ENCODE results near the gene NFKBIE. TPM values are rescaled to one million over a fixed set of nuclear protein-coding genes. Genes with fewer than 3 reads are reported as not detected.

Gene NFKBIE
- total RNA-seq, 1 donor: 4.7 TPM

GRCh38 chr6:44221291-44221960 lies 43.9 kb downstream of the NFKBIE start:
- TF ChIP-seq CTCF (IDR thresholded peaks at IDR 0.05; ENCODE audit: extremely low read depth, low read depth, low read length): peak; percentile 89
- no peaks in the 10 kb centered on the region for H3K9me3 ChIP-seq (ENCODE audit: low read depth, low read length)
- no peaks in the 10 kb centered on the region for H3K27me3 ChIP-seq (ENCODE audit: insufficient read depth, low read length)
- H3K36me3 ChIP-seq (ENCODE audit: insufficient read depth, low read length): no peaks in the 10 kb centered on the region
- H4K20me1 ChIP-seq (ENCODE audit: insufficient read depth, low read length): no peaks in the 10 kb centered on the region
- peak overlapping the region; percentile 73 for H2AFZ ChIP-seq (ENCODE audit: low read length)
- peaks cover 40% of the 10 kb centered on the region for H3K4me1 ChIP-seq (ENCODE audit: insufficient read depth, low read length)
- peaks cover 16% of the 10 kb centered on the region for H3K79me2 ChIP-seq (ENCODE audit: insufficient read depth, low read length)
- H3K4me3 ChIP-seq (ENCODE audit: insufficient read depth, low read length): peak overlapping the region; percentile 47
- no peak overlapping the region for H3K27ac ChIP-seq (ENCODE audit: low read depth, low read length)
- peak overlapping the region; percentile 64 for H3K4me2 ChIP-seq (ENCODE audit: insufficient read depth, low read length)
- peak; percentile 99 for DNase-seq (ENCODE audit: insufficient read length, low spot score, missing footprints)

- H3K4me1 ChIP-seq (ENCODE audit: insufficient read depth, low read length): peaks cover 39% of the 10 kb centered on the region
- no peak for TF ChIP-seq CTCF (IDR thresholded peaks at IDR 0.05; ENCODE audit: extremely low read depth, low read depth, low read length)
- no peak overlapping the region for H3K4me2 ChIP-seq (ENCODE audit: insufficient read depth, low read length)
Observed at GRCh38 chr6:44220913-44221290, 44.4 kb downstream of the NFKBIE start.

DNA sequence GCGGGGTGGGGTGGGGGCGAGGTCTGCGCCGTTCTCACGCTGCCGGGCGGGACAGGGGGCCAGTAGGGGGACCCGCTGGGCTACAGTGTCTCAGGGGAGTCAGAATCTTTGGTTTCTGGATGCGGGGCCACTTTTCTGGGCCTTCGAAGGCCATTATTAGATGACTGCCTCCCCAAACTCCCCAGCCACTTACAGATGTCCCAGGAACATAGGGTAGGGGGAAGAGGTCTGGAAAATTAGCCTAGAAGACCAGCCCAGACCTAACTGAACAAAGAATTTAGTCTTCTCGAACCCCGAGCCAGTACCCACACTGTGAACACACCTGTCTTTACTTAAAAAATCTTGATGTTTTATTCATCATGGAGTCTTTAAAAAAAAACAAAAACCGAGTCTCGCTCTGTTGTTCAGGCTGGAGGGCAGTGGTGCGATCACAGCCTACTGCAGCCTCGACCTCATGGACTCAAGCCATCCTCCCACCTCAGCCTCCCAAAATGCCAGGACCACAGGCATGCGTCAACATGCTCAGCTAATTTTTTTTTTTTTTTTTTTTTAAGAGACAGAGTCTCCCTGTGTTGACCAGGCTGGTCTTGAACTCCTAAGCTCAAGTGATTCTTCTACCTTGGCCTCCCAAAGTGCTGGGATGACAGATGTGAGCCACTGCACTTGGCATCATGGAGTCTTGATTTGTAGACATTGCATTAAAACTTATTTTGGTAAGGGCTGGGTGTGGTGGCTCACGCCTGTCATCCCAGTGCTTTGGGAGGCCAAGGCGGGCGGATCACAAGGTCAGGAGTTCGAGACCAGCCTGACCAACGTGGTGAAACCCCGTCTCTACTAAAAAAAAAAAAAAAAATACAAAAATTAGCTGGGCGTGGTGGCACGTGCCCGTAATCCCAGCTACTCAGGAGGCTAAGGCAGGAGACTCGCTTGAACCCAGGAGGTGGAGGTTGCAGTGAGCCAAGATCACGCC lies 45.3 kb downstream of the NFKBIE start:
- H3K79me2 ChIP-seq (ENCODE audit: insufficient read depth, low read length): peaks cover 8% of the 10 kb centered on the region
- H3K36me3 ChIP-seq (ENCODE audit: insufficient read depth, low read length): no peaks in the 10 kb centered on the region
- H3K27me3 ChIP-seq (ENCODE audit: insufficient read depth, low read length): no peaks in the 10 kb centered on the region
- TF ChIP-seq CTCF (IDR thresholded peaks at IDR 0.05; ENCODE audit: extremely low read depth, low read depth, low read length): no peak
- no peak overlapping the region for H3K27ac ChIP-seq (ENCODE audit: low read depth, low read length)
- H3K4me2 ChIP-seq (ENCODE audit: insufficient read depth, low read length): peak overlapping the region; percentile 28
- no peaks in the 10 kb centered on the region for H3K9me3 ChIP-seq (ENCODE audit: low read depth, low read length)
- peak overlapping the region; percentile 70 for H3K4me3 ChIP-seq (ENCODE audit: insufficient read depth, low read length)
- H4K20me1 ChIP-seq (ENCODE audit: insufficient read depth, low read length): no peaks in the 10 kb centered on the region
- DNase-seq (ENCODE audit: insufficient read length, low spot score, missing footprints): no peak
- H2AFZ ChIP-seq (ENCODE audit: low read length): no peak overlapping the region
- peaks cover 39% of the 10 kb centered on the region for H3K4me1 ChIP-seq (ENCODE audit: insufficient read depth, low read length)

More at GRCh38 chr6:44220913-44221290, 44.4 kb downstream of the NFKBIE start:
- no peaks in the 10 kb centered on the region for H3K36me3 ChIP-seq (ENCODE audit: insufficient read depth, low read length)
- no peaks in the 10 kb centered on the region for H3K9me3 ChIP-seq (ENCODE audit: low read depth, low read length)
- no peak for DNase-seq (ENCODE audit: insufficient read length, low spot score, missing footprints)
- no peaks in the 10 kb centered on the region for H4K20me1 ChIP-seq (ENCODE audit: insufficient read depth, low read length)
- H3K27me3 ChIP-seq (ENCODE audit: insufficient read depth, low read length): no peaks in the 10 kb centered on the region
- no peak overlapping the region for H3K4me3 ChIP-seq (ENCODE audit: insufficient read depth, low read length)
- peak overlapping the region; percentile 73 for H2AFZ ChIP-seq (ENCODE audit: low read length)
- H3K27ac ChIP-seq (ENCODE audit: low read depth, low read length): no peak overlapping the region
- peaks cover 11% of the 10 kb centered on the region for H3K79me2 ChIP-seq (ENCODE audit: insufficient read depth, low read length)

Data from osteoblast (primary cell).